Mesothelial cell of epicardium (in vitro differentiated cells): ENCODE data around the gene TAGLN2. TPM values are rescaled to one million over a fixed set of nuclear protein-coding genes. Genes with fewer than 3 reads are reported as not detected.

ENCODE experiments used
- DNase-seq, 2 experiments: peaks; one replicate each; pipeline ENCODE4 v3.0.0; 2021; ENCODE audit warnings: low spot score in 2 of 2; ENCODE audit not compliant: unreplicated experiment in 2 of 2
- H3K27ac Mint-ChIP-seq: 2 replicates; pipeline ENCODE4 v1.8.0; 2021; ENCODE audit warnings: mixed read lengths
- H3K27me3 Mint-ChIP-seq: 2 replicates; pipeline ENCODE4 v1.8.0; 2021; ENCODE audit warnings: low read depth, mixed read lengths
- H3K36me3 Mint-ChIP-seq: 2 replicates; pipeline ENCODE4 v1.8.0; 2021; ENCODE audit warnings: mixed read lengths
- H3K4me1 Mint-ChIP-seq: 2 replicates; pipeline ENCODE4 v1.8.0; 2021; ENCODE audit warnings: mixed read lengths
- H3K4me3 Mint-ChIP-seq: 2 replicates; pipeline ENCODE4 v1.8.0; 2021; ENCODE audit warnings: mild to moderate bottlenecking, moderate library complexity, mixed read lengths
- H3K9me3 Mint-ChIP-seq: 2 replicates; pipeline ENCODE4 v1.8.0; 2021; ENCODE audit warnings: mixed read lengths
- total RNA-seq: library from RNA; stranded (reverse); gene quantifications from 3 replicates; pipeline ENCODE4 v1.2.1, GENCODE V29; 2021
- TF ChIP-seq, protein P1 (sequence below): fragments of 200-600 bp; sonication (generic); IDR thresholded peaks from one replicate; pipeline ENCODE4 v1.5.0; 2021; ENCODE audit warnings: antibody characterized with exemption; ENCODE audit not compliant: unreplicated experiment

Gene TAGLN2
- total RNA-seq, 1 donor from 2014 or later: 41.6 TPM

DNA sequence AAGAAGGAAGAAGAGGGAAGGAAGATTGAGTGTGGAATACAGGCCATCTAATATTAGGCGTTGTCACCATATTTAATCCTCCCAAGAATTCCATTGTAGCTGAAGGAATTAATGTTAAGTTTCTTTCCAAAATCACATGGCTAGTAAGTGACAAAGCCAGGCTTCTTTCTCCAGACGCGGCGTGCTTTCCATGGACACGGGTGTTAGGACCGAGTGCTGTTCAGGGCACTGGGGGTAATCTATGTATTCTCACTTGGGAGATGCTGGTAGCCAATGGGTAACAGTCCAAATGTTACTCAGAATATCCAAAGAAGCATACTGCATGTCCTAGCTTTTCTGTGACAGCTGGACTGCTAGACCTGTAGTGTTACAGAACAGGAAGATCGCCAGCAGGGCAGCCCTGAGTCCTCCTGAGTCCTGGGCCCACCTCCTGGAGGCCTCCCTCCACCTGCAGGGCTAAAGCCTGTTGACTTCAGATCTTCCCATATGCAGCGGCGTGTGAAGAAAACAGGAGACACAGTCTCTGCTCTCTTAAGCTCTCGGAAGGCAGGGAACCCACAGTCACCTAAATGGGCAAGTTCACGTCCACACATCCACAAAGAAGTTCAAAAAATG is 14.8 kb upstream of the TAGLN2 start:
- TF ChIP-seq, protein P1, sequence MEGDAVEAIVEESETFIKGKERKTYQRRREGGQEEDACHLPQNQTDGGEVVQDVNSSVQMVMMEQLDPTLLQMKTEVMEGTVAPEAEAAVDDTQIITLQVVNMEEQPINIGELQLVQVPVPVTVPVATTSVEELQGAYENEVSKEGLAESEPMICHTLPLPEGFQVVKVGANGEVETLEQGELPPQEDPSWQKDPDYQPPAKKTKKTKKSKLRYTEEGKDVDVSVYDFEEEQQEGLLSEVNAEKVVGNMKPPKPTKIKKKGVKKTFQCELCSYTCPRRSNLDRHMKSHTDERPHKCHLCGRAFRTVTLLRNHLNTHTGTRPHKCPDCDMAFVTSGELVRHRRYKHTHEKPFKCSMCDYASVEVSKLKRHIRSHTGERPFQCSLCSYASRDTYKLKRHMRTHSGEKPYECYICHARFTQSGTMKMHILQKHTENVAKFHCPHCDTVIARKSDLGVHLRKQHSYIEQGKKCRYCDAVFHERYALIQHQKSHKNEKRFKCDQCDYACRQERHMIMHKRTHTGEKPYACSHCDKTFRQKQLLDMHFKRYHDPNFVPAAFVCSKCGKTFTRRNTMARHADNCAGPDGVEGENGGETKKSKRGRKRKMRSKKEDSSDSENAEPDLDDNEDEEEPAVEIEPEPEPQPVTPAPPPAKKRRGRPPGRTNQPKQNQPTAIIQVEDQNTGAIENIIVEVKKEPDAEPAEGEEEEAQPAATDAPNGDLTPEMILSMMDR: no peak

GRCh38 chr1:159939678-159940002 is 14.3 kb upstream of the TAGLN2 start:
- Mint-ChIP-seq H3K27ac (no peak overlapping the region), H3K27me3 (no peaks in the 10 kb centered on the region), H3K9me3 (no peaks in the 10 kb centered on the region), H3K4me3 (no peak overlapping the region), H3K4me1 (peaks cover 56% of the 10 kb centered on the region), H3K36me3 (peaks cover 17% of the 10 kb centered on the region)
- TF ChIP-seq, protein P1: no peak
- no peak for DNase-seq

More for the DNA sequence above, 14.8 kb upstream of the TAGLN2 start:
- no peak for DNase-seq
- Mint-ChIP-seq H3K27me3 (no peaks in the 10 kb centered on the region), H3K36me3 (peaks cover 13% of the 10 kb centered on the region), H3K9me3 (no peaks in the 10 kb centered on the region), H3K4me1 (peaks cover 60% of the 10 kb centered on the region), H3K4me3 (no peak overlapping the region), H3K27ac (no peak overlapping the region)

DNA sequence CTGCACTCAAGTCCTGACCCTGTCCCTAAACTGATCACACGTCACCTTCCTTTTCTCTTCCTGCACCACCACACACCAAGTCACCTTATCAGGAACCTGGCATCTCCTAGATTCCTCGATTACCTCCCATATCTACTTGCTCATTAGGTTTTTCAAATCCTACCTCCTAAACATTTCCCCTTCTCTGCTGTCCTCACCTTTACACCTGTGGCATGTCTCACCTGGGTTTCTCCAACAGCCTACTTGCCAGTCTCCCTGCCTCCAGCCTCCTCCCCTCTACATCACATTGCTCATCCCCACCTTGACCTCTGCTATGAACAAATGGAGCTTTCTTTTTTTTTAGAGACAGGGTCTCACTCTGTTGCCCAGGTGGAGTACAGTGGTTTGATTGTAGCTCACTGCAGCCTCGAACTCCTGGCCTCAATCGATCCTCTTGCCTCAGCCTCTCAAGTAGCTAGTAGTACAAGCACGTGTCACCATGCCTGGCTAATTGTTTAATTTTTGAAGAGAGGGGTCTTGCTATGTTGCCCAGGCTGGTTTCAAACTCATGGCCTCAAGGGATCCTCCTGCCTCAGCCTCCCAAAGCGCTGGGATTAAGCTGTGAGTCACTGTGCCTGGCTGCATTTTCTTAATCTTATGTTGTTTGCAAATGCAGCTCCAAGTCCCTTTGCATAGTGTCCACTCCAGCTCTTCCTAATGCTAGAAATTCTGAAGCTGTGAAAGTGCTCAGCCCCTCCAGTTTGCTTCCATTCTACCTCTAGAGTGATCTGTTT is 13.8 kb upstream of the TAGLN2 start:
- no peaks in the 10 kb centered on the region for H3K9me3 Mint-ChIP-seq
- TF ChIP-seq, protein P1: no peak
- no peak for DNase-seq
- no peaks in the 10 kb centered on the region for H3K27me3 Mint-ChIP-seq
- peaks cover 50% of the 10 kb centered on the region for H3K4me1 Mint-ChIP-seq
- H3K27ac Mint-ChIP-seq: no peak overlapping the region
- H3K4me3 Mint-ChIP-seq: no peak overlapping the region
- H3K36me3 Mint-ChIP-seq: peaks cover 17% of the 10 kb centered on the region

DNA sequence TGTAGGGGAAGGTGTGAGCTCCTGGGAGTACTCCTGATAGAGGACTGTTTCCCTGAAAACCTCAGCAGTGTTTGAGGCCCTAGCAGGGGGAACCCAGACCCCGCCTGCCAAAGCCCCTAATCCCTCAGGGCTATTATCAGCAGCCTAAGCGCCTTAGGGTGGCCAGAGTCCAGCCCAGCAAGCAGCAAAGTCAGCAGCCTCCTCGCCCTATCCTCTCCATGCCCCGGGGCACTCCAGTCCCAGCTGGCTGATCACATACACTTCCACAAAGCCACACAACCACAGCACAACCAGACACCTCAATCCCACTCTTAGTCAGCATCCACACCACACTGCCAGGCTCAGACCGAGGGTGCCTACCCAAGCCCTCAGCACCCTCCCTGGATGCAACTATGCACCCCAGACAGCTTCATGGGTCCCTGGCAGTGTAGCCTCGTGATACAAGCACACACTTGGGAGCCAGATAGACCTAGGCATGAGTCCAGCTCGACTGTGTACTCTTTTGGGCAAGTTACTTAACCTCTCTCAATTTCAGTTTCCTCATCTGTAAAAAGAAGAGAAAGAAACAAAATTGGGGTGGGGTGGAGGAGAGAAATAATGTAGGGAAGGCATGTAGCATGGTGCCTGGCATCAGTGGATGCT is 13.0 kb upstream of the TAGLN2 start:
- Mint-ChIP-seq H3K4me1 (peaks cover 43% of the 10 kb centered on the region), H3K4me3 (no peak overlapping the region), H3K27ac (no peak overlapping the region), H3K36me3 (peaks cover 22% of the 10 kb centered on the region), H3K9me3 (no peaks in the 10 kb centered on the region), H3K27me3 (no peaks in the 10 kb centered on the region)
- DNase-seq: no peak
- TF ChIP-seq, protein P1: no peak

- Mint-ChIP-seq H3K27ac (no peak overlapping the region), H3K27me3 (no peaks in the 10 kb centered on the region), H3K4me3 (no peak overlapping the region), H3K4me1 (peaks cover 39% of the 10 kb centered on the region), H3K36me3 (peaks cover 27% of the 10 kb centered on the region), H3K9me3 (no peaks in the 10 kb centered on the region)
- DNase-seq: no peak
- TF ChIP-seq, protein P1: no peak
These were observed 11.9 kb upstream of the TAGLN2 start for GRCh38 chr1:159937054-159937750.
